ENCODE results near the gene VAMP3. TPM values are rescaled to one million over a fixed set of nuclear protein-coding genes. Genes with fewer than 3 reads are reported as not detected.

The VAMP3 gene
- total RNA-seq, 4 donors from 2014 or later: 150 to 205 (median 163) TPM

- no peak for TF ChIP-seq CTCF (IDR thresholded peaks at IDR 0.05; ENCODE audit: low read depth)
Observed at GRCh38 chr1:7751174-7751573, 19.9 kb upstream of the VAMP3 start.

DNA sequence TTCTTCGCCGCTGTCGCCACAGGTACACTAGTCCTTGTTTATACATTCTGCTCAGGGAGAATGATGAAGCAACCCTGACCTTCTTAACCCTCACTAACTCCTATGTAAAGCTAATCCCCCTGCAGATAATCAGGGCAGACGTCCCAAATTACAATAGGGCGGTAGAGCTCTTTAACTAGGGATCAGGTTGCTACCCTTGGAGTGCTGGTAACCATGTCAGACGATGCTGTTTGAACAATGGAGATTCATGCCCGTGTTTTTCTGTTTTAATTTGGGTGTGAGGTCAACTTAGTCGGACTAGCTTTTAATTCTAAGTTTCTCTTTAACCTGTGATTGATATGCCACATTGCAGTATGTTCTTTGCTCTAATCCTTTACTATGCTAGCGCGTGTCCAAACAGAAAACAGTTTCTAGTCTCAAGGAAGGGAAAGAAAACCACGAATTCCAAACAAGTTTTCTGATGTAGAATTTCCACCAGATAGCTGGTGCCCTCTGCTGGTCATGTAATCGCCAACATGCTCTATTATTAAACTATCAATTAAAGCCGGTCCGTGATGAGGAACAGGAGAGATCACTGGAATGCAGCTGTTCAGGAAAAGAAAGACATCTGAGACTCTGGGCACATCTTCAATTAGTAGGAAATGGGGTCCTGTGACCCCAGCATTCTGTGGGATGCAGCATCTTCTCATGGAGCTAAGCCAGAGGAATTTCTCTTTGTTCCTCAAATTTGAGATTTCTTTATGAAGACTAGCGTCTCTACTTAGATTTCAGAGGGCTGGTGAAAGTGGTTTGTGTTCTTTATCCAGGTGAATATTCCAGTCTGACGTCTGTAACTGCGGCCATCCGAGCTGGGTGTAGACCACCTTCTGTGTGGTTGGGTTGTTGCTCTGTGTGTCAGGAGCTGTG is 18.3 kb upstream of the VAMP3 start:
- no peak for TF ChIP-seq CTCF (IDR thresholded peaks at IDR 0.05; ENCODE audit: low read depth)

DNA sequence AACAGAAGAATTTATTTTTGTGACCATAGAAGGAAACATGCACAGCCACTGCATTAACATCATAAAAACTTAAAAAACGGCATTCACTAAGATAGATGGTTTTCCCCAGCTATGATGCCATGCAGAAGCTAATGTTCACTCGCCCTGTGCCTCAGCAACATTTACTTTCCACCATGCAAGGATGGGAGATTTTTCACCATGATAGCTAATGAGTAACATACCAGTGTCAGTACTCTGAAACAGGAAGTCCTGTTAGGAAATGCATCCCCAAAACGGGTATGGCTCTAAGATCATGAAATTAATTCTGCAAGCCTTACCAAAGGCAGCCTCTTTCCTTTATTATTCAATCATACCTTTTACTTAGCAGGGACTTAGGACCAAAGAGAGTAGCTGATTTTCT is 17.5 kb upstream of the VAMP3 start:
- TF ChIP-seq CTCF (IDR thresholded peaks at IDR 0.05; ENCODE audit: low read depth): no peak

DNA sequence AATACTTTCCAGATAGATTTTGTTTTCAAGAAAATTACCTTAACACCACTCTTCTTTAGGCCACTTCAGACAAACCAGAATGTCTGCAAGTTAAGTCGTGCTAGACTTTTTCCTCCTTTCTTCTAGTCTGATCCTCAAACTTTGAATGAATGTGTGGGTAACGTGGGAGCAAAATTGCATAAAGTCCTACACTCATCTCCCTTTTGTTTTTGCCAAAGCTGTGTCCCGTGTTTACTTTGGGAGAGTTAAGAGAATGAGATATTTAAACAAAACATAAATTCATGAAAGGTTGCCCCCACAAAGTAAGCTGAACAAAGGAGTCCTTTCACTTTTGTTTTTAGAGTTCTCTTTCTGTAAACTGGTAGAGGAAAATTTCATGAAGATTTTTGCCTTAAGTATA is 16.9 kb upstream of the VAMP3 start:
- no peak for TF ChIP-seq CTCF (IDR thresholded peaks at IDR 0.05; ENCODE audit: low read depth)

- TF ChIP-seq CTCF (IDR thresholded peaks at IDR 0.05; ENCODE audit: low read depth): no peak
Observed at GRCh38 chr1:7755448-7755847, 15.6 kb upstream of the VAMP3 start.

DNA sequence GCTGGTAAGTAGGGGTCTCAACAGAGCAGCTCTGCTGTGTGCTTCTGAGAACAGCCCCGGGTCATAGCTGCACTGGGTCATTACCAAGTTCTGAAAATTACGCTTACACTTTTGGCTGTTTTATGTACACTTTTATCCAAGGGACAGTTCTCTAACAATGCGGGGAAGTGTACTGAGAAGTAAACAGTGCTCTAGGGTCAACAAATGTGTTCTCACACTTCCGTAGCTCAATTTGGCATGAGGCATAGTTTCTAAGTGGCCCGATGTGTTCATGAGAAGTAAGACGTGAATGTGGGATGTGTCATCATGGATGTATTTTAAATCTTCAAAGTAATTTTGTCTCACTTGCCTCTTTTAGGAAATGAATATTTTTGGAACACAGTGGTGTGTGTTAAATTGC is 10.9 kb upstream of the VAMP3 start:
- TF ChIP-seq CTCF (IDR thresholded peaks at IDR 0.05; ENCODE audit: low read depth): no peak

DNA sequence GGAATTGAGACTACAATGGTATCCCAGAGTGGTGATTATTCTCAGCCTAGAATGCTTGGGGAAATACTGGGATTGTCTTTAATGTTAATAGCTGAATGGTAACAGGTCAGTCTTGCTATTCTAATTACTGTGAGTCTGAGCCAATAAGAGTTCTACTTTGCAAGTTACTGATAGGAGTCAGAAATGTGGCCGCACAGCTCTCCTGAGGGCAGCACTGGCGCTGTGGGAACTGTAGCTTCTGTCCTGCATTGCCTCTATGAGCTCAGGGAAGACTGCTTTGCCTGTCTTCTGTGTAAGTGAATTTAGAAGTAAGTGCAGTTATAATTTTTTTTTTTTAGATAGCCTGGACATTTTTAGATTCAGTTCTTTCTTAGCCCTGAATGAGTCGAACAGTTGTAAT is 10.0 kb upstream of the VAMP3 start:
- TF ChIP-seq CTCF (IDR thresholded peaks at IDR 0.05; ENCODE audit: low read depth): no peak
